GM12874 (cell line): Measurements from ENCODE around the gene AGAP1.

Experiments
- CTCF ChIP-seq: IDR thresholded peaks from 2 replicates; pipeline ENCODE4 v1.5.1; 2011; ENCODE audit warnings: low read depth, mild to moderate bottlenecking, control low read depth, low read length, moderate library complexity; ENCODE audit not compliant: insufficient read depth

AGAP1 gene

DNA sequence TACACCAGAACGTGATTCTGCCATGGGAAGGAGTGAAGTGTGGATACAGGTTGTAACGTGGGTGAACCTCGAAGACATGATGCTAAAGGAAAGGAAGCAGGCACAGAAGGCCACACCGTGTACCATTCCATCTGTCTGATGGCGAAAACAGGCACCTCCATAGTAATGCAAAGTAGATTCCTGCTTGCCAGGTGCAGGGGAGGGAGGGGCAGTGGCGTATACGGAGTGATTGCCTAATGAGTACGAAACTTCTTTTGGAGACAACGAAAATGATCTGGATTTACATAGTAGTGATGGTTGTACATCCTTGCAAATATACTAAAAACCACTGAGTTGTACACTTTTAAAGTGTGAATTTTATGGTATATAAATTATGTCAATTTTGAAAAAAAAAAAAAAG lies 567.7 kb downstream of the AGAP1 start:
- no peak for TF ChIP-seq CTCF

DNA sequence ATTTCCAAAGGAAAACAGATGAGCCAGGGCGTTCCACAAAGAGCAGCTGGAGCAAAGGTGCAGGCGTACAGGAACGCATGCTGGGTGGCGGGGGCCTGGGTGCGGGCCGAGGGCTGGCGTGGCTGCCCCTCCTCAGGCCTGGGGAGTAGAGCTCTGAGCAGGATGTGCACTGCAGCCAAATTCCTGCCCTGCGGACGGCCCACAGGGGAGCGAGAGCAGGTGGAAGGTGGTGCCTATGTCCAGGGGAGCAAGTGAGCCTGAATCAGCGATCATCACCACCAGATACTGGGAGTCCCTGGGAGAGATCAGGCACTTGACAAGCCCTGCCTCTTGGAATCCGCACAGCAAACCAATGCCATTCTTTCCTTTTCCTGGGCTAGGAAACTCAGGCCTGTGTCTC lies 568.1 kb downstream of the AGAP1 start:
- TF ChIP-seq CTCF = no peak

DNA sequence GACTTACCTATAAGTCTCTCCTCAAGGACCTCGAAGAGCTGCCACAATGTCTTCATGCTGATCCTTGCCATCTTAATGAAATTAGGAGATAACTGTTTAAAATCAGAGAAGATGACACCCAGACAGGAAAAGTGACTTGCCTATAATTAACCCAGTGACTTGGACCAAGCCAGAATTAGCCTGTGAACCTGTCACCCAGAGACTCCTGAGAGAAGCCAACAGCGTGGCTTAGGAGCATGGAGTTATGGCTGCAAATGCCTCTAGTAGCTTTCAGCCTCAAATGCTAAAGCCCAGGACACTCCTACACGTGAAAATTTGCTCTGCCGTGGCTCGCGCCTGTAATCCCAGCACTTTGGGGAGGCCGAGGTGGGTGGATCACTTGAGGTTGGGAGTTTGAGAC lies 570.2 kb downstream of the AGAP1 start:
- no peak for TF ChIP-seq CTCF

DNA sequence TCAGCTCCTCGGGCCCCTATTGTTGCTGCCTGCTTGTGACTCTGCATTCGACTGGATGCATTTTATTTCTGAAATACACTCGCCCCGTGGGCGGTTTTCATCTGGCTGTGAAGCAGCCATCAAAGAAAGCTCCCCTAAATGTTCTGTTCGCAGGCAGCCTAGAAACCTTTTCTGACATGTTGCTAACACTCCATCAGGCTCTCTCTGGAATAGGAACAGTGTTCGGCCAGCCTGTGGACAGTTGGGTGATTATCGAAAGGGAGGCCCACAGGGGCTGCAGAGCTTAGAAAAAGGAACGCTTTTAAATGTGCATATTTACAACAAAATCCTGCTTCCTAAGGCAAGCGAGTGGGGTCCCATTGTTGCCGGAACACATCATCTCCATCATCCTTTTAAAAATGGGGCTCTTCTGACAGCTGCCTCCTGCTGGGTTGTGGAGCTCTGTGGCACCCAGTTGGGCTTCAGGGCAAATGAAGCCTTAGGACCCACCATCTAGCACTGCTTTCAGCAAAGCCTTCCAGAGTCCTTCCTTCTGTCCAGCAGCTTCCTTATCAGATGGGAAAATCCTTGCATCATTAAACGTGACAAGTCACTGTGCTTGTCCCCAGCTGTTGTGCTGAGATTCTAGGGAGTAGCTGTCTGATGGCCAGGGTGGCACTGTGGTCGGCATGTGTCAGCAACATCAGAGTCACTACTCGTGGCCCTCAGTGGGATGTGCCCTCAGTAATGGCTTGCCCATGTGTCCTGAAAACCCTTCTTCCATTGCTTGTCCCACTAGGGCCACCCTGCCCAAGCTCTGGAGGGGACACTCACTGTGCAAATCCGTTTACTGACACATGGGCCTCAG lies 571.7 kb downstream of the AGAP1 start:
- TF ChIP-seq CTCF = no peak

- no peak for TF ChIP-seq CTCF
Observed at GRCh38 chr2:236070236-236070635, 576.4 kb downstream of the AGAP1 start.

GRCh38 chr2:236073246-236073645 lies 579.4 kb downstream of the AGAP1 start:
- TF ChIP-seq CTCF = no peak

DNA sequence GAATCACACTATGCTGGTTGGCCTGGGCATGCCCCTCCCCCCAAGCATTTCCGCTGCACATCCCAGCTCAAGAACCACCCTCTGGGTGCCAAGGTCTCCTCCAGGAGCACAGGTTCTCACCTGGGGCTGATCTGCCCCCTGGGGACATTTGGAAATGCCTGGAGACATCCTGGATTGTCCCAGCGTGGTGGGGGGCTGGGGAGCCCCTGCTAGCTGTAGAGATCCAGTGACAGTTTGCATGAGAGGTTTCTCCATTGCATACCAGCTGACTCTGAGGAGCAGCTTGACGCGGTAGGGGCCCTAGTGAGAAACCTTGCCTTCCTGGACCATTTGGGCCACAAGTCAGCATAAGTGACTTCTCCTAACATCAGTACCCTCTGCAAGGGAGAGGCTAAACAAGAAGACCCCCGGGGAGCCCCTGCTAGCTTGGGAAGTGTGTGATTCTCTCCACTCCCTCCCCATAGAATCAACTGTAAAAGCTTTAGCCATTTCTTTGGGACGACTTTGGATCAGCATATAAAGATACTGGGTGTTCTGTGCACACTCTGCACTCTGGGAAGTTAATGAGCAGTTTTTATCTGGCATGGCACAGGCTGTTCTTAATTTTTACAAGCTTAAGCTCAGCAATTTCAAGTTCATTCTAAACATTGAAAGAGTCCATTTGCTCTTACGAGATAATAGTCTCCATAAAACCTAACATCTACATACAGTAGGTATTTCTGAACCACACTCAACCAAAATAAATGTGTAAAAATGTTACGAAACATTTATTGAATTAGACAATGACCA lies 580.2 kb downstream of the AGAP1 start:
- TF ChIP-seq CTCF = no peak
